ENCODE results near the gene PNCK.
"Not testable (repeated sequence)": the region's sequence is repeated elsewhere in the genome, so short reads cannot be mapped to it uniquely, and the experiment has no call there.

The PNCK gene

GRCh38 chrX:153685156-153685536 lies 11.5 kb upstream of the PNCK start:
- no peak for DNase-seq

GRCh38 chrX:153684467-153685155 lies 11.0 kb upstream of the PNCK start:
- no peak for DNase-seq

GRCh38 chrX:153683486-153683885 lies 9.9 kb upstream of the PNCK start:
- DNase-seq: not testable (repeated sequence)

GRCh38 chrX:153681175-153681574 lies 7.6 kb upstream of the PNCK start:
- DNase-seq: no peak

- no peak for DNase-seq
Observed at GRCh38 chrX:153674219-153674851, 722 bp upstream of the PNCK start.

- no peak for DNase-seq
Observed at GRCh38 chrX:153672531-153673427, 834 bp downstream of the PNCK start.

- DNase-seq: no peak
Observed at GRCh38 chrX:153671589-153672530, 1.8 kb downstream of the PNCK start.

GRCh38 chrX:153670748-153671588 lies 2.6 kb downstream of the PNCK start:
- no peak for DNase-seq

GRCh38 chrX:153669901-153670731 lies 3.5 kb downstream of the PNCK start:
- no peak for DNase-seq

- peak; percentile 7 for DNase-seq
Observed at GRCh38 chrX:153669174-153669890, 4.3 kb downstream of the PNCK start.

GRCh38 chrX:153668423-153669173 lies 5.0 kb downstream of the PNCK start:
- no peak for DNase-seq

- peak; percentile 1 for DNase-seq
Observed at GRCh38 chrX:153667956-153668396, 5.6 kb downstream of the PNCK start.

GRCh38 chrX:153667281-153667955 lies 6.2 kb downstream of the PNCK start:
- DNase-seq: no peak

- no peak for DNase-seq
Observed at GRCh38 chrX:153665726-153666306, 7.8 kb downstream of the PNCK start.

- DNase-seq: no peak
Observed at GRCh38 chrX:153662266-153662665, 11.3 kb downstream of the PNCK start.

- no peak for DNase-seq
Observed at GRCh38 chrX:153659268-153659667, 14.3 kb downstream of the PNCK start.

GRCh38 chrX:153657161-153657560 lies 16.5 kb downstream of the PNCK start:
- no peak for DNase-seq

GRCh38 chrX:153653556-153653955 lies 20.1 kb downstream of the PNCK start:
- DNase-seq: no peak

Data from KG1 (cell line).